Lower leg skin (tissue), 4 donors: ENCODE data around the gene PDS5B. TPM values are rescaled to one million over a fixed set of nuclear protein-coding genes. Genes with fewer than 3 reads are reported as not detected.

Experiments
- DNase-seq, 2 donors: peaks; one replicate each; pipeline ENCODE4 v3.0.0-alpha.2; 2019; ENCODE audit warnings: low spot score in 2 of 2
- H3K4me3 ChIP-seq: fragments of 200-600 bp; sonication (generic); 2 replicates; pipeline ENCODE4 v1.5.1; 2017; ENCODE audit warnings: mild to moderate bottlenecking, low read depth; ENCODE audit not compliant: poor library complexity, severe bottlenecking
- POLR2A ChIP-seq, 2 donors: fragments of 450-650 bp; IDR thresholded peaks; one replicate each; pipeline ENCODE4 v1.6.1; 2016 to 2017; ENCODE audit warnings: antibody characterized with exemption in 2 of 2, mild to moderate bottlenecking in 1 of 2, moderate library complexity in 1 of 2
- WGBS, 2 donors: methylation state at CpG; one replicate each; pipeline ENCODE4 v1.1.5; 2018; 5-methylcytosine and 5-hydroxymethylcytosine counted together
- intact Hi-C: fragments of 100-400 bp; cut with DNase I; formaldehyde crosslinking; loops from one replicate; pipeline ENCODE4 v1.15.0; 2023; ENCODE audit warnings: low total_unique reads
- total RNA-seq, 4 donors: library from RNA; depleted of rRNA; stranded (reverse); fragments of >200 nt; gene quantifications; one replicate each; pipeline ENCODE4 v1.1.0, GENCODE V29; 2016
- TF ChIP-seq, protein P1 (sequence below), 3 donors: fragments of 450-650 bp; IDR thresholded peaks; one replicate each; pipeline ENCODE4 v1.5.1; 2016; ENCODE audit warnings: antibody characterized with exemption in 3 of 3, mild to moderate bottlenecking in 3 of 3, moderate library complexity in 2 of 3

PDS5B gene
- total RNA-seq, 4 donors from 2014 or later: 18.5 to 25.4 (median 23.4) TPM

- no peak overlapping the region for H3K4me3 ChIP-seq
- intact Hi-C loops: no loop called here
- no peak for DNase-seq
- WGBS, 2 donors: 80 to 84% methylated on average over 1 of the region's 1 CpG
- no peak for TF ChIP-seq POLR2A (IDR thresholded peaks at IDR 0.05)
- TF ChIP-seq, protein P1, sequence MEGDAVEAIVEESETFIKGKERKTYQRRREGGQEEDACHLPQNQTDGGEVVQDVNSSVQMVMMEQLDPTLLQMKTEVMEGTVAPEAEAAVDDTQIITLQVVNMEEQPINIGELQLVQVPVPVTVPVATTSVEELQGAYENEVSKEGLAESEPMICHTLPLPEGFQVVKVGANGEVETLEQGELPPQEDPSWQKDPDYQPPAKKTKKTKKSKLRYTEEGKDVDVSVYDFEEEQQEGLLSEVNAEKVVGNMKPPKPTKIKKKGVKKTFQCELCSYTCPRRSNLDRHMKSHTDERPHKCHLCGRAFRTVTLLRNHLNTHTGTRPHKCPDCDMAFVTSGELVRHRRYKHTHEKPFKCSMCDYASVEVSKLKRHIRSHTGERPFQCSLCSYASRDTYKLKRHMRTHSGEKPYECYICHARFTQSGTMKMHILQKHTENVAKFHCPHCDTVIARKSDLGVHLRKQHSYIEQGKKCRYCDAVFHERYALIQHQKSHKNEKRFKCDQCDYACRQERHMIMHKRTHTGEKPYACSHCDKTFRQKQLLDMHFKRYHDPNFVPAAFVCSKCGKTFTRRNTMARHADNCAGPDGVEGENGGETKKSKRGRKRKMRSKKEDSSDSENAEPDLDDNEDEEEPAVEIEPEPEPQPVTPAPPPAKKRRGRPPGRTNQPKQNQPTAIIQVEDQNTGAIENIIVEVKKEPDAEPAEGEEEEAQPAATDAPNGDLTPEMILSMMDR (IDR thresholded peaks at IDR 0.05): no peak
Measured at GRCh38 chr13:32659736-32660135, 73.5 kb downstream of the PDS5B start.

DNA sequence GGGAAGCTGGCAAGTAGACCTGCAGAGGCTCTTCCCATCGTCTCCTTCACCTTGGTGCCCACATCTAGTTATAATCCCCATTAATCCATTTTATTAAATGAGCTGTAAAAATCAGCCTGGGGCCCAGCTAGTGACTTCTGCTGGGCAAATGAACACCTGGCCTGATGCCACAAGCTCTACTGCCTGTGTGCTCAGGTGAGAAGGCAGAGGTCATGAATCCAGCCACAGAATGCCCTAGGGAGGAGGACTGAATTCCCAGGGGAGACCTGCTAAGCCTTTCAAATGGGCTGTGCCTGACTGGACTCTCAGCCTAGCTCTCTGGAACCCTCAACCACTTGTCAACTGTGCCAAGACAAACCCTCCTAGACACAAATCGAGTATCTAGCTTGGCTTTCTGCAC, 74.0 kb downstream of the PDS5B start:
- no peak for TF ChIP-seq POLR2A (IDR thresholded peaks at IDR 0.05)
- TF ChIP-seq, protein P1 (IDR thresholded peaks at IDR 0.05): no peak
- H3K4me3 ChIP-seq: no peak overlapping the region
- 73 to 82% methylated on average over 2 of the region's 2 CpGs for WGBS, 2 donors
- intact Hi-C loops: no loop called here
- DNase-seq: no peak

- TF ChIP-seq, protein P1 (IDR thresholded peaks at IDR 0.05): no peak
- no peak for TF ChIP-seq POLR2A (IDR thresholded peaks at IDR 0.05)
- no peak for DNase-seq
- intact Hi-C loops: no loop called here
- H3K4me3 ChIP-seq: no peak overlapping the region
Measured at GRCh38 chr13:32661685-32662084, 75.4 kb downstream of the PDS5B start.

GRCh38 chr13:32663660-32664059, 77.4 kb downstream of the PDS5B start:
- intact Hi-C loops: no loop called here
- DNase-seq: no peak
- TF ChIP-seq POLR2A (IDR thresholded peaks at IDR 0.05): no peak
- TF ChIP-seq, protein P1 (IDR thresholded peaks at IDR 0.05): no peak
- no peak overlapping the region for H3K4me3 ChIP-seq

DNA sequence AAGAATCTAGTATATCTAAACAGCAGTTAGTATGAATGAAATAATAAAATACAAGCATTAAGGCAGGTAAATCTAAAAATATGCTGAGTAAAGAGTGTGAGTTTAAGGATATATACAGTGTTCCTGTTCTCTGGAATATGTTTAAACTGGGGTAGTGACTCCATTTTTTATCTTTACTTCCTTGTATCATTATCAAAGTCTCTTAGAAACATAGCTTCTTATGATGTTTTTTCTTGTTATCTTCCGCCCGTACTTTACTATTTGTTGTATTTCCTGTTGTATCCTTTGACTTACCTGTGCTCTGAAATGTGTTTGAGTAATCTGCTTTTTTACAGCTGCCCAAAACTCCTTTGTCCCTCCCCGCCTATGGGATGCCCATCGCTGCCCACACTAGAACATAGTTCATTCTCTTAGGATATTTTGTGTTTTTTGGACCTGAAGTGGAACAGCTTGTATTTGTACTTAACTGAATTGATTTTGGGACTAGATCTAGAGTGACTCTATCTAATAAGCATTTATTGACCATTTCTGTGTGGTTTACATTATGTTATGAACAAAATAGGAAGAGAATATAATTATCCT, 80.8 kb downstream of the PDS5B start:
- DNase-seq: no peak
- TF ChIP-seq, protein P1 (IDR thresholded peaks at IDR 0.05): no peak
- no peak for TF ChIP-seq POLR2A (IDR thresholded peaks at IDR 0.05)
- WGBS, 2 donors: 93 to 98% methylated on average over 4 of the region's 4 CpGs
- H3K4me3 ChIP-seq: no peak overlapping the region
- intact Hi-C loops: no loop called here

GRCh38 chr13:32669030-32669646, 82.9 kb downstream of the PDS5B start:
- intact Hi-C loops: no loop called here
- WGBS, 2 donors: 73 to 82% methylated on average over 3 of the region's 3 CpGs
- no peak for TF ChIP-seq POLR2A (IDR thresholded peaks at IDR 0.05)
- no peak overlapping the region for H3K4me3 ChIP-seq
- no peak for DNase-seq
